Right cardiac atrium (tissue), 5 donors: ENCODE measurements around the gene RNF168. TPM values are rescaled to one million over a fixed set of nuclear protein-coding genes. Genes with fewer than 3 reads are reported as not detected.
A peak's percentile ranks its signal among the peaks of the same experiment; 100 is the strongest.
"Not testable (repeated sequence)": the region's sequence is repeated elsewhere in the genome, so short reads cannot be mapped to it uniquely, and the experiment has no call there.

ENCODE experiments used
- ATAC-seq, 2 donors: fragments of 200-7000 bp; cut with Tn5 transposase; one replicate each; pipeline versions ENCODE4 v1.8.0 to v1.9.1; 2020; ENCODE audit warnings: moderate library complexity in 2 of 2, mild to moderate bottlenecking in 1 of 2
- DNase-seq, 3 donors: peaks; one replicate each; pipeline ENCODE4 v3.0.0-alpha.2; 2020
- H3K27ac ChIP-seq: one replicate; pipeline ENCODE4 v1.5.1; 2013; ENCODE audit warnings: mild to moderate bottlenecking, low read length, control low read depth, moderate library complexity
- H3K27me3 ChIP-seq: one replicate; pipeline ENCODE4 v1.6.1; 2013; ENCODE audit not compliant: control insufficient read depth, insufficient read depth
- H3K4me1 ChIP-seq: one replicate; pipeline ENCODE4 v1.6.1; 2013; ENCODE audit warnings: low read length; ENCODE audit not compliant: control insufficient read depth, insufficient read depth
- H3K4me3 ChIP-seq: one replicate; pipeline ENCODE4 v1.5.1; 2013; ENCODE audit warnings: low read length, control low read depth
- H3K9me3 ChIP-seq: one replicate; pipeline ENCODE4 v1.6.1; 2013; ENCODE audit warnings: low read length; ENCODE audit not compliant: control insufficient read depth
- whole genome bisulfite sequencing: extraction: QIAGEN DNeasy Blood & Tissue Kit; methylation state at CpG from one replicate; pipeline ENCODE4 v1.1.7; 2013; 5-methylcytosine and 5-hydroxymethylcytosine counted together
- intact Hi-C, 4 donors: fragments of 100-400 bp; cut with DNase I; formaldehyde crosslinking; loops; one replicate each; pipeline versions ENCODE4 v1.11.0 to v1.14.0; 2022 to 2023
- polyA plus RNA-seq: library from polyadenylated mRNA; stranded (reverse); fragments of 200-250 nt; gene quantifications from one replicate; pipeline ENCODE4 v1.2.3, GENCODE V29; 2013
- total RNA-seq, 4 donors: library from RNA; stranded (reverse); fragmentation: NEBNext Ultra II Directional; extraction: Animal tissue kit (Norgen Biotek cat#: 25700); gene quantifications; one replicate each; pipeline ENCODE4 v1.2.1, GENCODE V29; 2021
- donor health status: healthy with polysubstance abuse.
- donor health status: DM: no; HTN: yes; CAD: no.
- donor health status: DM: no; HTN: no; CAD: no.
- donor health status: DM: no; HTN: yes; CAD: no; lungs with severe emphysema.
- donor health status: DM: yes; HTN: yes; CAD: no.

The RNF168 gene
- total and polyA plus RNA-seq, 5 donors: 6.8 to 24.9 (median 22.1) TPM

DNA sequence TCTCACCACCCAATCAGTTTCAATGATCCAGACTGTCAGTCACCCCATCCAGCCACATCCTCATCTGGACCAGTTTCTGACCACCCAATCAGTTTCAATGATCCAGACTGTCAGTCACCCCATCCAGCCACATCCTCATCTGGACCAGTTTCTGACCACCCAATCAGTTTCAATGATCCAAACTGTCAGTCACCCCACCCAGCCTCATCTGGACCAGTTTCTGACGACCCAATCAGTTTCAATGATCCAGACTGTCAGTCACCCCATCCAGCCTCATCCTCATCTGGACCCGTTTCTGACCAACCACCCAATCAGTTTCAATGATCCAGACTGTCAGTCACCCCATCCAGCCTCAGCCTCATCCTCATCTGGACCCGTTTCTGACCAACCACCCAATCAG, 33.4 kb downstream of the RNF168 start:
- 92% methylated on average over 3 of the region's 3 CpGs for WGBS
- H3K9me3 ChIP-seq, H3K27me3 ChIP-seq, H3K4me1 ChIP-seq, H3K27ac ChIP-seq, DNase-seq, H3K4me3 ChIP-seq, intact Hi-C loops, ATAC-seq: not testable (repeated sequence)

DNA sequence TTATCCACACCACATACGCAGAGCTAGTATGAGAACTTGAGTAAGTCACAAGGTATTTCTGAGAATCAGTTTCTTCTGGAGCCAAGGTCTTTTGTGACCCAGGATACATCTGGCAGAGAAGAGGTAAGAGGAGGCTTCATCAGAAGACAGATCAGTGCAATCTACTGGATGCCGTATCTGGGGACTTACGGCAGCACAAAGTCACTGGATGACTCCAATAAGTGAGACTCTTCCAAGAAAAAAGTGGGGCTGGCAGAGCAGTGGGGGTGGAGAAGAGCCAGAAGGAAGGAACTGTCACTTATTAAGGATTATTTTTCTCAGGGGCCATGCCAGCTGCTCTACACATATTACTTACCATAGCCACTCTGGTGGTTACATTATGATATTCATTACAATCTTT, 39.8 kb downstream of the RNF168 start:
- Histone ChIP-seq H3K4me3 (no peak overlapping the region), H3K27ac (no peak overlapping the region), H3K4me1 (no peaks in the 10 kb centered on the region), H3K9me3 (no peaks in the 10 kb centered on the region), H3K27me3 (no peaks in the 10 kb centered on the region)
- intact Hi-C loops: no loop called here
- DNase-seq (no peak), ATAC-seq (no peak)
- 96% methylated on average over 3 of the region's 3 CpGs for WGBS

DNA sequence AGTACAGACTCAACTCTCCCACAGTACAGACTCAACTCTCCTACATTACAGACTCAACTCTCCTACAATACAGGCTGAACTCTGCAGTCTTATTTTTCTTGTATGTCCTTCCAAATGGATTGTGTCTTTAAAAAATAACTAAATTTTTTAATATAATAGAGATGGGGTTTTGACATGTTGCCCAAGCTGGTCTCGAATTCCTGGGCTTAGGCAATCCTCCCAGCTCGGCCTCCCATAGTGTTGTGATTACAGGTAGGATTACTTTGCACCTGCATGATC, 40.2 kb downstream of the RNF168 start:
- DNase-seq (no peak), ATAC-seq (no peak)
- no peak overlapping the region for H3K4me3 ChIP-seq
- no peaks in the 10 kb centered on the region for H3K4me1 ChIP-seq
- no peaks in the 10 kb centered on the region for H3K9me3 ChIP-seq
- no peaks in the 10 kb centered on the region for H3K27me3 ChIP-seq
- WGBS: 98% methylated on average over 2 of the region's 2 CpGs
- intact Hi-C loops: no loop called here
- H3K27ac ChIP-seq: no peak overlapping the region

DNA sequence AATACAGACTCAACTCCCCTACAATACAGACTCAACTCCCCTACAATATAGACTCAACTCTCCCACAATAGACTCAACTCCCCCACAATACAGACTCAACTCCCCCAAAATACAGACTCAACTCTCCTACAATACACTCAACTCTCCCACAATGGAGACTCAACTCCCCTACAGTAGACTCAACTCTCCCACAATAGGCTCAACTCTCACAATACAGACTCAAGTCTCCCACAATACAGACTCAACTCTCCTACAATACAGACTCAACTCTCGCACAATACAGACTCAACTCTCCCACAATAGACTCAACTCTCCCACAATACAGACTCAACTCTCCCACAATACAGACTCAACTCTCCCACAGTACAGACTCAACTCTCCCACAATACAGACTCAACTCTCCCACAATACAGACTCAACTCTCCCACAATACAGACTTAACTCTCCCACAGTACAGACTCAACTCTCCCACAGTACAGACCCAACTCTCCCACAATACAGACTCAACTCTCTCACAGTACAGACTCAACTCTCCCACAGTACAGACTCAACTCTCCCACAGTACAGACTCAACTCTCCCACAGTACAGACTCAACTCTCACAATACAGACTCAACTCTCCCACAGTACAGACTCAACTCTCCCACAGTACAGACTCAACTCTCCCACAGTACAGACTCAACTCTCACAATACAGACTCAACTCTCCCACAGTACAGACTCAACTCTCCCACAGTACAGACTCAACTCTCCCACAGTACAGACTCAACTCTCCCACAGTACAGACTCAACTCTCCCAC, 40.7 kb downstream of the RNF168 start:
- H3K27me3 ChIP-seq, H3K27ac ChIP-seq, ATAC-seq, H3K9me3 ChIP-seq, intact Hi-C loops, DNase-seq, H3K4me1 ChIP-seq, H3K4me3 ChIP-seq: not testable (repeated sequence)
- 100% methylated on average over 1 of the region's 1 CpG for WGBS

DNA sequence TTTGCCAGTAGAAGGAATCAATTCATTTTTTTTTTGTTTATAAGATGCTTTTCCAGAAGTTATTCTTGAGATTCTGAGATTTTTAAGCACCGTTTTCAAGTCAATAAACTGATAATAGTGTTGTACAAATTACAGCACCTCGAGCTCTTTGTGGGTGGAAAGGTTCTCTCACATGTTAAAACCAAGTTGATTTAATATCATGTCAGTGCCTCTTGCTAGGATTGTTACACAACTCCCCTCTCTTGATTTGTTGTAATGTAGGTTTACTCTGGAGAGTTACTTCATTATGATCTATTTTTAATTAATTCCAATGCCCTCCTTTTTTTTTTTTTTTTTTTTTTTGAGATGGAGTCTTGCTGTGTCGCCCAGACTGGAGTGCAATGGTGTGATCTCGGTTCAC, 45.5 kb downstream of the RNF168 start:
- Histone ChIP-seq H3K4me3 (no peak overlapping the region), H3K9me3 (no peaks in the 10 kb centered on the region), H3K27me3 (no peaks in the 10 kb centered on the region), H3K4me1 (no peaks in the 10 kb centered on the region), H3K27ac (no peak overlapping the region)
- WGBS: 79% methylated on average over 4 of the region's 4 CpGs
- intact Hi-C loops: no loop called here
- no peak for DNase-seq
- no peak for ATAC-seq

DNA sequence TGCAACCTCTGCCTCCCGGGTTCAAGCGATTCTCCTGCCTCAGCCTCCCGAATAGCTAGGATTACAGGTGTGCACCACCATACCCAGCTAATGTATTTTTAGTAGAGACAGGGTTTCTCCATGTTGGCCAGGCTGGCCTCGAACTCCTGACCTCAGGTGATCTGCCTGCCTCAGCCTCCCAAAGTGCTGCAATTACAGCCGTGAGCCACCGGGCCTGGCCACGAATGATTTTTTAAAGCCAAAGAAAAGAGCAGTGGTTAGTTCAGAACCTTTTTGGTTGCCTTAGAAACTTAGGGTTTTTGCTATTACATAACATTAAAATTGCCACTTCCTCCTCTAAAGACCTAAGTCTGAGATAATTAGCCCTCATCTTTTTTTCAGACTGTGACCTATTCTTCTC, 46.1 kb downstream of the RNF168 start:
- H3K27ac ChIP-seq, H3K9me3 ChIP-seq, H3K27me3 ChIP-seq, intact Hi-C loops, H3K4me1 ChIP-seq, H3K4me3 ChIP-seq, DNase-seq, ATAC-seq: not testable (repeated sequence)
- WGBS: 71% methylated on average over 7 of the region's 7 CpGs

DNA sequence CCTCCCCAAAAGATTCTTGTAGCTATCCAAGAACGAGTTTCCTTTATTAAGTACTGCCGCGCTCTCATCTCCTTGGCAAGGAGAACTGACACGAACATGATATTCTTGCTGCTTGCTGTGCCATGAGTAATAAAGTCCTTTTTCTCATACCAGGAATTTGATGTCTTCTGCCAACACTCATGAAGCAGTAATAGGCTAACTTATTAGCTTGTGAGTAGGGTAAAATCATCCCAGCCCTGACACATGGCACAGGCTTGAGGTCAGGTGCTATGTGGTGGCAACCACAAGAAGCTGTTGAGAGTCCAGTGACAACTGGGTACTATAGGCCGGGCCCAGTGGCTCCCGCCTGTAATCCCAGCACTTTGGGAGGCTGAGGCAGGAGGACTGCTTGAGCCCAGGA, 48.6 kb downstream of the RNF168 start:
- WGBS: 78% methylated on average over 6 of the region's 6 CpGs
- Histone ChIP-seq H3K4me1 (no peaks in the 10 kb centered on the region), H3K9me3 (no peaks in the 10 kb centered on the region), H3K4me3 (no peak overlapping the region), H3K27ac (no peak overlapping the region), H3K27me3 (no peaks in the 10 kb centered on the region)
- intact Hi-C loops: no loop called here
- DNase-seq (no peak), ATAC-seq (no peak)

DNA sequence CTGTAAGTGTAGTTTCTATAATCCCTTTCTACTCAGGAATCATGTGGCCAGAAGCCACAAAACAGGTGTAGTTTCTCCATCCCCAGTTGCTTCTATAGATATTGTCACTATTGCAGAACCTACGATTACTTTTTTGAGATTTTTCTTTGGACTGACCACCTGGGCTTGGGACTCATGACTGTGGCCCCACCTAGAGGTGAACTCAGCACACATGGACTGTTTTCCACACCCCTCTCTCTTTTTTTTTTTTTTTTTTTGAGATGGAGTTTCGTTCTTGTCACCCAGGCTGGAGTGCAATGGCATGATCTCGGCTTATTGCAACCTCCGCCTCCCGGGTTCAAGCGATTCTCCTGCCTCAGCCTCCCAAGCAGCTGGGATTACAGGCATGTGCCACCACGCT, 58.2 kb downstream of the RNF168 start:
- 94% methylated on average over 7 of the region's 7 CpGs for WGBS
- DNase-seq, H3K4me3 ChIP-seq, H3K9me3 ChIP-seq, H3K27me3 ChIP-seq, intact Hi-C loops, ATAC-seq, H3K4me1 ChIP-seq, H3K27ac ChIP-seq: not testable (repeated sequence)

DNA sequence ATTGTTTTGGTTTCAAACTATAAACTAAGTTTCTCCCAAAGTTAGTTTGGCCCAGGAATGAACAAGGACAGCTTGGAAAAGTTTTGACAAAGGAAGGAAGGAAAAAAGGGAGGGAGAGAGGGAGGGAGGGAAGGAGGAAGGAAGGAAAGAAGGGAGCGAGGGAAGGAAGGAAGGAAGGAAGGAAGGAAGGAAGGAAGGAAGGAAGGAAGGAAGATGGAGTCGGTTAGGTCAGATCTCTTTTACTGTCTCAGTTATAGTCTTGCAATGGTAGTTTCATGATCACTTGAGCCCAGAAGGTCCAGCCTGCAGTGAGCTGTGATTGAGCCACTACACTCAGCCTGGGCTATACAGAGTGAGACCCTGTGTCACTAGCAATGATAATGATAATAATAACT, 59.1 kb downstream of the RNF168 start:
- Histone ChIP-seq H3K4me1 (no peaks in the 10 kb centered on the region), H3K9me3 (no peaks in the 10 kb centered on the region), H3K27ac (no peak overlapping the region), H3K4me3 (no peak overlapping the region), H3K27me3 (no peaks in the 10 kb centered on the region)
- ATAC-seq (no peak), DNase-seq (no peak)
- 30% methylated on average over 2 of the region's 2 CpGs for WGBS
- intact Hi-C loops: no loop called here

DNA sequence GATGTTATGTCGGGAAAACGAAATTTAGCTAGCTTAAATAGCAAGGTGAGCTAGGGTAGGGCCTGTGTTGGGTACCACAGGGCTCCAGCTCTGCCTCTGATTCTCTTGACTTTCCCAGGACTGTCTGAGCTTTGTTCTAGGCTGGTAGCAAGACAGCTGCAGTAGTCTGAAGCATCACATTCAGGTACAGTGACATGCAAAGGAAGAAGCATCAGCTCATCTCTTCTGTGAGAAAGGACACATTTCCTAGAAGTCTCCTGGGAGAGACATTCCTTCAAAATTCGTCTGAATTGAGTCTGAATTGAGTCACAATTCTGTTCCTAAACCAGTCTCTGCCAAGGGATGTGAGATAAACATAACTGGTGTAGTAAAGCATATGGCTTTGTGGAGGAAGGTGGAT, 62.9 kb downstream of the RNF168 start:
- WGBS: 64% methylated on average over 3 of the region's 3 CpGs

DNA sequence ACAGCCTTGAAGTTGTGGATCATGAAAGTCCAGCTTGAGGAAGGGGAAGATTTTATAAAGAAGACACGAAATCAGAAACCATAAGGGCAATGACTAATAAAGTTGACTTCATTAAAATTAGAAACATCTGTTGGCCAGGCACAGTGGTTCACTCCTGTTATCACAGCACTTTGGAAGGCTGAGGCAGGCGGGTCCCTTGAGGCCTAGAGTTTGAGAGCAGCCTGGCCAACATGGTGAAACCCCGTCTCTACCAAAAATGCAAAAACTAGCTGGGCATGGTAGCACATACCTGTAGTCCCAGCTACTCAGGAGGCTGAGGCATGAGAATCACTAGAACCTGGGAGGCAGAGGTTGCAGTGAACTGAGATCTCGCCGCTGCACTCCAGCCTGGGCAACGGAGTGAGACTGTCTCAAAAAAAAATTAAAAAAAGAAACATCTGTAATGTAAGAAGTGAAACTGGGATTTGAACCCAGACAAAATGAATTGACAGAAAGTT, 63.5 kb downstream of the RNF168 start:
- H3K27ac ChIP-seq: no peak overlapping the region
- no peaks in the 10 kb centered on the region for H3K4me1 ChIP-seq
- H3K4me3 ChIP-seq: no peak overlapping the region
- no peaks in the 10 kb centered on the region for H3K9me3 ChIP-seq
- no peaks in the 10 kb centered on the region for H3K27me3 ChIP-seq
- intact Hi-C loops: no loop called here
- DNase-seq: peak; percentile 62 to 74 (median 64)
- ATAC-seq: peak; percentile 47 to 54
- 62% methylated on average over 6 of the region's 6 CpGs for WGBS

More for the DNA sequence above, 62.9 kb downstream of the RNF168 start:
- ATAC-seq (no peak), DNase-seq (no peak)
- Histone ChIP-seq H3K27ac (no peak overlapping the region), H3K9me3 (no peaks in the 10 kb centered on the region), H3K27me3 (no peaks in the 10 kb centered on the region), H3K4me1 (no peaks in the 10 kb centered on the region), H3K4me3 (no peak overlapping the region)
- intact Hi-C loops: no loop called here
